IPS-15b (cell line): ENCODE data around the gene SMARCA4.

ENCODE experiments used
- H3K27me3 ChIP-seq: one replicate; pipeline ENCODE4 v1.6.1; 2013; ENCODE audit warnings: low read length; ENCODE audit not compliant: control insufficient read depth, insufficient read depth
- H3K36me3 ChIP-seq: one replicate; pipeline ENCODE4 v1.6.1; 2013; ENCODE audit warnings: low read length; ENCODE audit not compliant: control insufficient read depth, insufficient read depth
- H3K4me1 ChIP-seq: one replicate; pipeline ENCODE4 v1.6.1; 2013; ENCODE audit warnings: mild to moderate bottlenecking, low read length; ENCODE audit not compliant: control insufficient read depth, insufficient read depth
- H3K4me3 ChIP-seq: one replicate; pipeline ENCODE4 v1.5.1; 2013; ENCODE audit warnings: low read depth, low read length
- H3K9ac ChIP-seq: one replicate; pipeline ENCODE4 v1.6.1; 2013; ENCODE audit warnings: low read depth, mild to moderate bottlenecking, low read length
- H3K9me3 ChIP-seq: one replicate; pipeline ENCODE4 v1.6.1; 2013; ENCODE audit warnings: mild to moderate bottlenecking, low read length; ENCODE audit not compliant: control insufficient read depth, insufficient read depth

Gene SMARCA4

GRCh38 chr19:11020423-11020822, 59.6 kb downstream of the SMARCA4 start:
- no peak overlapping the region for H3K9ac ChIP-seq
- H3K4me1 ChIP-seq: no peaks in the 10 kb centered on the region
- no peaks in the 10 kb centered on the region for H3K9me3 ChIP-seq
- no peak overlapping the region for H3K4me3 ChIP-seq
- peaks cover 82% of the 10 kb centered on the region for H3K36me3 ChIP-seq
- no peaks in the 10 kb centered on the region for H3K27me3 ChIP-seq

GRCh38 chr19:11020982-11021759, 60.3 kb downstream of the SMARCA4 start:
- Histone ChIP-seq H3K4me1 (no peaks in the 10 kb centered on the region), H3K36me3 (peaks cover 89% of the 10 kb centered on the region), H3K4me3 (no peak overlapping the region), H3K27me3 (no peaks in the 10 kb centered on the region), H3K9me3 (no peaks in the 10 kb centered on the region), H3K9ac (no peak overlapping the region)

- peaks cover 87% of the 10 kb centered on the region for H3K36me3 ChIP-seq
These were observed 60.9 kb downstream of the SMARCA4 start for GRCh38 chr19:11021760-11022144.

GRCh38 chr19:11023016-11023415, 62.2 kb downstream of the SMARCA4 start:
- no peaks in the 10 kb centered on the region for H3K9me3 ChIP-seq
- peaks cover 87% of the 10 kb centered on the region for H3K36me3 ChIP-seq
- no peaks in the 10 kb centered on the region for H3K4me1 ChIP-seq
- H3K4me3 ChIP-seq: no peak overlapping the region
- no peaks in the 10 kb centered on the region for H3K27me3 ChIP-seq
- H3K9ac ChIP-seq: no peak overlapping the region

More at GRCh38 chr19:11021760-11022144, 60.9 kb downstream of the SMARCA4 start:
- no peaks in the 10 kb centered on the region for H3K27me3 ChIP-seq
- H3K4me3 ChIP-seq: no peak overlapping the region
- H3K4me1 ChIP-seq: no peaks in the 10 kb centered on the region
- H3K9ac ChIP-seq: no peak overlapping the region
- no peaks in the 10 kb centered on the region for H3K9me3 ChIP-seq

- peaks cover 88% of the 10 kb centered on the region for H3K36me3 ChIP-seq
- no peak overlapping the region for H3K9ac ChIP-seq
- no peaks in the 10 kb centered on the region for H3K4me1 ChIP-seq
- H3K4me3 ChIP-seq: no peak overlapping the region
- no peaks in the 10 kb centered on the region for H3K27me3 ChIP-seq
- H3K9me3 ChIP-seq: no peaks in the 10 kb centered on the region
These were observed 62.9 kb downstream of the SMARCA4 start for GRCh38 chr19:11023710-11024109.

DNA sequence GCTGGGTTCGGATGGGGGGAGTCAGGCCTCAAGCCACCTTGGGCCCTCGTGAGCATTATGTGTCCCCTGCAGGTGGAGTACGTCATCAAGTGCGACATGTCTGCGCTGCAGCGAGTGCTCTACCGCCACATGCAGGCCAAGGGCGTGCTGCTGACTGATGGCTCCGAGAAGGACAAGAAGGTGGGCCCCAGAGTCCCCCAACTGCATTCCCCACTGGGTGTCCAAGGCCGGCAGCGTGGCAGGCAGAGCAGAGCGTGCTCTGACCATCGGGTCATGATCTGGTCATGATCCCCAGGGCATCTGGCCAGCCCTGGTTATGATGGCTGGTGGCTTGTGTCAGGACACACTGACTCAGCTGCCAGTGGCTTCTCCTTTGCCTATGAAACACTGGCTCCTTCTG, 63.4 kb downstream of the SMARCA4 start:
- H3K4me1 ChIP-seq: no peaks in the 10 kb centered on the region

GRCh38 chr19:11025006-11025405, 64.2 kb downstream of the SMARCA4 start:
- no peaks in the 10 kb centered on the region for H3K9me3 ChIP-seq
- no peak overlapping the region for H3K9ac ChIP-seq
- H3K36me3 ChIP-seq: peaks cover 84% of the 10 kb centered on the region
- H3K4me1 ChIP-seq: no peaks in the 10 kb centered on the region
- no peaks in the 10 kb centered on the region for H3K27me3 ChIP-seq
- H3K4me3 ChIP-seq: no peak overlapping the region

More for the DNA sequence above, 63.4 kb downstream of the SMARCA4 start:
- no peaks in the 10 kb centered on the region for H3K9me3 ChIP-seq
- peaks cover 88% of the 10 kb centered on the region for H3K36me3 ChIP-seq
- no peak overlapping the region for H3K9ac ChIP-seq
- H3K4me3 ChIP-seq: no peak overlapping the region
- no peaks in the 10 kb centered on the region for H3K27me3 ChIP-seq

DNA sequence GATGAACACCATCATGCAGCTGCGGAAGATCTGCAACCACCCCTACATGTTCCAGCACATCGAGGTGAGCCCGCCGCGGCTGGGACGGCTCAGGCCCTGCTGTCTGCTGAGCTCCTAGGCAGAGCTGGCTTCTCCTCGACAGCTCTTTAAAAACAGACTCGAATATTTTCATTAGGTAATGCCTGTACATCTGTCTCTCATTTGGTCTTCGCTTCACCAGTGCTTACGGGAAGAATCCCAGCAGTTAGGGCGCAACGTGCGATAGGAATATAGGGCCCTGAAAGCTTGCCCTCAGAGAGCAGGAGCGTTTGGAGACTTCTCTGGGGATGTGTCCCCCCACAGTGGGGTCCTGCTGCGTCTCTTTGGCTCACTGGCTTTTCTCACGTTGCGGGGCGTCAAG, 64.6 kb downstream of the SMARCA4 start:
- Histone ChIP-seq H3K27me3 (no peaks in the 10 kb centered on the region), H3K4me3 (no peak overlapping the region), H3K9ac (no peak overlapping the region), H3K4me1 (no peaks in the 10 kb centered on the region), H3K36me3 (peaks cover 81% of the 10 kb centered on the region), H3K9me3 (no peaks in the 10 kb centered on the region)

GRCh38 chr19:11025997-11026396, 65.2 kb downstream of the SMARCA4 start:
- Histone ChIP-seq H3K4me3 (no peak overlapping the region), H3K9me3 (no peaks in the 10 kb centered on the region), H3K36me3 (peaks cover 76% of the 10 kb centered on the region)

GRCh38 chr19:11027381-11027780, 66.6 kb downstream of the SMARCA4 start:
- Histone ChIP-seq H3K9me3 (no peaks in the 10 kb centered on the region), H3K4me3 (no peak overlapping the region), H3K36me3 (peaks cover 74% of the 10 kb centered on the region), H3K27me3 (no peaks in the 10 kb centered on the region), H3K9ac (no peak overlapping the region), H3K4me1 (no peaks in the 10 kb centered on the region)

More at GRCh38 chr19:11025997-11026396, 65.2 kb downstream of the SMARCA4 start:
- Histone ChIP-seq H3K9ac (no peak overlapping the region), H3K4me1 (no peaks in the 10 kb centered on the region), H3K27me3 (no peaks in the 10 kb centered on the region)

GRCh38 chr19:11028146-11028545, 67.3 kb downstream of the SMARCA4 start:
- Histone ChIP-seq H3K27me3 (no peaks in the 10 kb centered on the region), H3K4me1 (no peaks in the 10 kb centered on the region), H3K9me3 (no peaks in the 10 kb centered on the region), H3K9ac (no peak overlapping the region), H3K36me3 (peaks cover 71% of the 10 kb centered on the region), H3K4me3 (no peak overlapping the region)

DNA sequence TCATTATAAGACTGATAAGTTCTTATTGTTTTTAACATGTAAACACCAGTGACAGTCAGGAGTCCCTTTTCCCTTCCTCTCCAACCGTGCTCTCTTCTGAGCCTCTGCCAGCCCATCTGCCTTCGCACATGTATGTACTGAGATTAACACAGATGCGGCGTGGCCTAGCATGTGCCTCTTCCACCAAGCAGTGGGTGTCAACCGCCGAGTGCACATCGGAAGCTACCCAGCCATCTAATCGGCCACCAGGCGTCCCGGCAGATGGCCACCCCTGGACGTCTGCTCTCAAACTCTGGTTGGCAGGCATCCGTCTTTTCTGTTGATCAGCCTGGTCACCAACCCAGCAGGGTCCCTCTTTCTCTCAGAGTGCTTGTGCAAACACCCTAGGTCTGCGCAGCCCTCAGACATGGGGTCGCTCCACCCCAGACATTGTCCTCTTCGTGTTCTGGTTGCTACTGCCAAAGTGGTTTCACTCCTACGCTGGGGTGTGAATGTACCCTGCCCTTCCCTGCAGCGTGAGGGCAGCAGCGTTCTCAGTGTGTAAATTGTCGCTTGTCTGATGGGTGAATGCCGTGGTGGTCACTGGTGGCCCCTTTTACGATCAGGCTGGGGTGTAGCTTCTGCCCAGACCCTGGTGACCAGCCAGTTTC, 70.7 kb downstream of the SMARCA4 start:
- H3K36me3 ChIP-seq: peaks cover 71% of the 10 kb centered on the region
- no peaks in the 10 kb centered on the region for H3K27me3 ChIP-seq
- no peak overlapping the region for H3K4me3 ChIP-seq
- no peaks in the 10 kb centered on the region for H3K4me1 ChIP-seq
- no peak overlapping the region for H3K9ac ChIP-seq
- no peaks in the 10 kb centered on the region for H3K9me3 ChIP-seq
